A673 (cell line): ENCODE data around the gene PCDHGA7.

ENCODE experiments used
- CTCF ChIP-seq: fragments of 300-800, 200-600 bp; sonication (generic); conservative IDR thresholded peaks from 2 replicates; pipeline ENCODE4 v1.5.1; 2017; ENCODE audit warnings: low read depth, mild to moderate bottlenecking, antibody characterized with exemption, low read length, moderate library complexity, mixed read lengths
- EZH2 ChIP-seq: fragments of 200-600 bp; sonication (generic); IDR thresholded peaks from 2 replicates; pipeline ENCODE4 v1.6.1; 2017; ENCODE audit warnings: borderline replicate concordance, low read depth, mild to moderate bottlenecking, mixed read lengths, antibody characterized with exemption, low read length; ENCODE audit not compliant: poor library complexity, severe bottlenecking

GRCh38 chr5:141430332-141431113 is 48.0 kb downstream of the PCDHGA7 start, which contains the start of gene PCDHGA12:
- TF ChIP-seq CTCF (no peak), EZH2 (no peak)
